ENCODE results near the gene ADCY2.

ADCY2 gene

DNA sequence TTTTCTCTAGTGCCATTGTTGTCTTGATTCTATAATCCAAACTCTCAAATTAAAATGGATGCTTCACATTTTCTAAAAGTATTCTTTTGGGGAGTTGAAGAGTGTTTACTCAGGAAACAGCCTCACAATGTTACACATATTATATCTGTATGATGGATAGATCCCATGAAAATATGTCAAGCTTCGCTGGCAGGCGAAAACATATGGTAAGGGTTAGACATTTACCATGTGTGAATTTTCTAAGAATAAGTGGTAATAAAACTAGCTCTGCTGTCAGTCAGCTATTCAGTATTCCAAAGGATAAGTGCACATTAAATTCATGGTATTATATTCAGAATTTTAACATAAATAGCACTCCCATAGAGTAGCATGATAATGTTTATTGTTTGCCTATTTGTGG is 13.3 kb upstream of the ADCY2 start:
- Histone ChIP-seq H4K91ac (ENCODE audit: low read length) (no peak overlapping the region), H2BK15ac (ENCODE audit: low read depth, poor library complexity, severe bottlenecking) (no peak overlapping the region), H2AFZ (ENCODE audit: low read depth, low read length) (no peak overlapping the region), H3K4me3 (ENCODE audit: insufficient read depth in 1 of 2, low read depth in 1 of 2, low read length in 2 of 2) (no peak overlapping the region), H4K8ac (ENCODE audit: low read length) (no peak overlapping the region), H3K18ac (ENCODE audit: low read depth in 1 of 2, low read length in 2 of 2) (no peak overlapping the region), H3K9me3 (ENCODE audit: control insufficient read depth, low read length) (no peaks in the 10 kb centered on the region), H3K23ac (ENCODE audit: low read length in 2 of 2) (no peak overlapping the region), H2BK5ac (ENCODE audit: low read depth, low read length, poor library complexity, severe bottlenecking) (no peak overlapping the region), H3K4me1 (ENCODE audit: control insufficient read depth, insufficient read depth, low read depth, low read length) (no peaks in the 10 kb centered on the region), H3K4me2 (ENCODE audit: low read length, poor library complexity, severe bottlenecking) (no peak overlapping the region), H2BK12ac (ENCODE audit: low read length in 2 of 2) (no peak overlapping the region), H3K27ac (ENCODE audit: low read length, poor library complexity, severe bottlenecking) (no peak overlapping the region), H3K27me3 (ENCODE audit: control insufficient read depth in 1 of 2, insufficient read depth in 1 of 2, low read length in 2 of 2) (no peaks in the 10 kb centered on the region), H2AK5ac (ENCODE audit: low read length, severe bottlenecking) (no peak overlapping the region), H3K36me3 (ENCODE audit: control insufficient read depth in 1 of 2, insufficient read depth in 2 of 2, low read depth in 1 of 2, low read length in 2 of 2) (no peaks in the 10 kb centered on the region), H3K79me1 (replicated peaks; ENCODE audit: low read length, poor library complexity, severe bottlenecking) (no peaks in the 10 kb centered on the region), H3K9ac (ENCODE audit: low read length) (no peak overlapping the region), H3K14ac (ENCODE audit: low read length in 2 of 2) (no peak overlapping the region), H2BK120ac (ENCODE audit: low read depth, low read length) (no peak overlapping the region), H3K4ac (ENCODE audit: low read depth in 1 of 2, low read length in 2 of 2) (no peak overlapping the region)
- DNase-seq = no peak
- 71% methylated on average over 2 of the region's 2 CpGs for WGBS

GRCh38 chr5:7385681-7386080 is 10.3 kb upstream of the ADCY2 start:
- no peaks in the 10 kb centered on the region for H3K79me1 ChIP-seq (replicated peaks; ENCODE audit: low read length, poor library complexity, severe bottlenecking)
- no peak overlapping the region for H3K4ac ChIP-seq (ENCODE audit: low read depth in 1 of 2, low read length in 2 of 2)
- H2AK5ac ChIP-seq (ENCODE audit: low read length, severe bottlenecking) = no peak overlapping the region
- no peaks in the 10 kb centered on the region for H3K36me3 ChIP-seq (ENCODE audit: control insufficient read depth in 1 of 2, insufficient read depth in 2 of 2, low read depth in 1 of 2, low read length in 2 of 2)
- no peak overlapping the region for H3K23ac ChIP-seq (ENCODE audit: low read length in 2 of 2)
- no peak overlapping the region for H3K27ac ChIP-seq (ENCODE audit: low read length, poor library complexity, severe bottlenecking)
- H3K4me1 ChIP-seq (ENCODE audit: control insufficient read depth, insufficient read depth, low read depth, low read length) = no peaks in the 10 kb centered on the region
- H2BK5ac ChIP-seq (ENCODE audit: low read depth, low read length, poor library complexity, severe bottlenecking) = no peak overlapping the region
- DNase-seq = no peak
- H3K9me3 ChIP-seq (ENCODE audit: control insufficient read depth, low read length) = no peaks in the 10 kb centered on the region
- H3K9ac ChIP-seq (ENCODE audit: low read length) = no peak overlapping the region
- no peak overlapping the region for H2BK15ac ChIP-seq (ENCODE audit: low read depth, poor library complexity, severe bottlenecking)
- H3K4me3 ChIP-seq (ENCODE audit: insufficient read depth in 1 of 2, low read depth in 1 of 2, low read length in 2 of 2) = no peak overlapping the region
- WGBS = 83% methylated on average over 5 of the region's 6 CpGs
- no peak overlapping the region for H3K14ac ChIP-seq (ENCODE audit: low read length in 2 of 2)
- no peak overlapping the region for H2BK120ac ChIP-seq (ENCODE audit: low read depth, low read length)
- H2BK12ac ChIP-seq (ENCODE audit: low read length in 2 of 2) = no peak overlapping the region
- H2AFZ ChIP-seq (ENCODE audit: low read depth, low read length) = no peak overlapping the region
- no peak overlapping the region for H4K8ac ChIP-seq (ENCODE audit: low read length)
- no peaks in the 10 kb centered on the region for H3K27me3 ChIP-seq (ENCODE audit: control insufficient read depth in 1 of 2, insufficient read depth in 1 of 2, low read length in 2 of 2)
- H3K18ac ChIP-seq (ENCODE audit: low read depth in 1 of 2, low read length in 2 of 2) = no peak overlapping the region
- no peak overlapping the region for H4K91ac ChIP-seq (ENCODE audit: low read length)
- no peak overlapping the region for H3K4me2 ChIP-seq (ENCODE audit: low read length, poor library complexity, severe bottlenecking)

DNA sequence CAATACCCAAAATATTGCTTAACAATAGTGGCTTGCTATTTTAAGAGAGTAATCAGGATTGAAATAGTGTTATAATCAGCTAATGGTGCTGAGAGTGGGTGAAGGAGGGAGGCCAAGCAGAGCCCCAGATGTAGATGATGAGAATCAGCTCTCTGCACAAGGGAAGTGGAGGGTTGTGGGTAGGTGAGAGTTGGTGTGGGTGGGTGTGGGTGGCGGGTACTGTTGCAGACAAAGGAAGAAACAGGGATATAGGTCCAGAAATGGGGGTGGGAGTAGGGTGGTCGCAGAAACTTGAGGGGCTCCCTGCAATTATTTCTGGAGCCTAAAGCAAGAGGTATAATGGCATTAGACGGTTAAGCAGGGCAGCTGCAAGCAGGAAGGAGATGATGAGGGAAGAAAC is 7.4 kb upstream of the ADCY2 start:
- H3K79me1 ChIP-seq (replicated peaks; ENCODE audit: low read length, poor library complexity, severe bottlenecking) = no peaks in the 10 kb centered on the region

GRCh38 chr5:7391215-7391614 is 4.7 kb upstream of the ADCY2 start:
- no peak overlapping the region for H2BK15ac ChIP-seq (ENCODE audit: low read depth, poor library complexity, severe bottlenecking)
- H2AK5ac ChIP-seq (ENCODE audit: low read length, severe bottlenecking) = no peak overlapping the region
- H3K4me3 ChIP-seq (ENCODE audit: insufficient read depth in 1 of 2, low read depth in 1 of 2, low read length in 2 of 2) = no peak overlapping the region
- H2BK12ac ChIP-seq (ENCODE audit: low read length in 2 of 2) = no peak overlapping the region
- H3K4me2 ChIP-seq (ENCODE audit: low read length, poor library complexity, severe bottlenecking) = no peak overlapping the region
- H3K79me1 ChIP-seq (replicated peaks; ENCODE audit: low read length, poor library complexity, severe bottlenecking) = no peaks in the 10 kb centered on the region
- no peak for DNase-seq
- H3K27ac ChIP-seq (ENCODE audit: low read length, poor library complexity, severe bottlenecking) = no peak overlapping the region
- H3K23ac ChIP-seq (ENCODE audit: low read length in 2 of 2) = no peak overlapping the region
- no peak overlapping the region for H4K91ac ChIP-seq (ENCODE audit: low read length)
- no peak overlapping the region for H3K4ac ChIP-seq (ENCODE audit: low read depth in 1 of 2, low read length in 2 of 2)
- no peak overlapping the region for H4K8ac ChIP-seq (ENCODE audit: low read length)
- H3K4me1 ChIP-seq (ENCODE audit: control insufficient read depth, insufficient read depth, low read depth, low read length) = peaks cover 11% of the 10 kb centered on the region
- H3K27me3 ChIP-seq (ENCODE audit: control insufficient read depth in 1 of 2, insufficient read depth in 1 of 2, low read length in 2 of 2) = peaks cover 20% of the 10 kb centered on the region in 2 experiments
- no peaks in the 10 kb centered on the region for H3K36me3 ChIP-seq (ENCODE audit: control insufficient read depth in 1 of 2, insufficient read depth in 2 of 2, low read depth in 1 of 2, low read length in 2 of 2)
- H3K14ac ChIP-seq (ENCODE audit: low read length in 2 of 2) = no peak overlapping the region
- no peak overlapping the region for H2BK5ac ChIP-seq (ENCODE audit: low read depth, low read length, poor library complexity, severe bottlenecking)
- WGBS = 74% methylated on average over 9 of the region's 9 CpGs
- H2AFZ ChIP-seq (ENCODE audit: low read depth, low read length) = no peak overlapping the region
- no peak overlapping the region for H2BK120ac ChIP-seq (ENCODE audit: low read depth, low read length)
- H3K9ac ChIP-seq (ENCODE audit: low read length) = no peak overlapping the region
- H3K9me3 ChIP-seq (ENCODE audit: control insufficient read depth, low read length) = no peaks in the 10 kb centered on the region
- no peak overlapping the region for H3K18ac ChIP-seq (ENCODE audit: low read depth in 1 of 2, low read length in 2 of 2)

More for the DNA sequence above, 7.4 kb upstream of the ADCY2 start:
- Histone ChIP-seq H3K27me3 (ENCODE audit: control insufficient read depth in 1 of 2, insufficient read depth in 1 of 2, low read length in 2 of 2) (peaks cover 0 to 2% of the 10 kb centered on the region in 2 experiments), H2BK12ac (ENCODE audit: low read length in 2 of 2) (no peak overlapping the region), H2BK120ac (ENCODE audit: low read depth, low read length) (no peak overlapping the region), H4K91ac (ENCODE audit: low read length) (no peak overlapping the region), H3K4me3 (ENCODE audit: insufficient read depth in 1 of 2, low read depth in 1 of 2, low read length in 2 of 2) (no peak overlapping the region), H2BK15ac (ENCODE audit: low read depth, poor library complexity, severe bottlenecking) (no peak overlapping the region), H3K9ac (ENCODE audit: low read length) (no peak overlapping the region), H3K9me3 (ENCODE audit: control insufficient read depth, low read length) (no peaks in the 10 kb centered on the region), H4K8ac (ENCODE audit: low read length) (no peak overlapping the region), H2AK5ac (ENCODE audit: low read length, severe bottlenecking) (no peak overlapping the region), H3K27ac (ENCODE audit: low read length, poor library complexity, severe bottlenecking) (no peak overlapping the region), H2AFZ (ENCODE audit: low read depth, low read length) (no peak overlapping the region), H3K4me2 (ENCODE audit: low read length, poor library complexity, severe bottlenecking) (no peak overlapping the region), H3K14ac (ENCODE audit: low read length in 2 of 2) (no peak overlapping the region), H3K23ac (ENCODE audit: low read length in 2 of 2) (no peak overlapping the region), H3K4me1 (ENCODE audit: control insufficient read depth, insufficient read depth, low read depth, low read length) (no peaks in the 10 kb centered on the region), H2BK5ac (ENCODE audit: low read depth, low read length, poor library complexity, severe bottlenecking) (no peak overlapping the region), H3K4ac (ENCODE audit: low read depth in 1 of 2, low read length in 2 of 2) (no peak overlapping the region), H3K36me3 (ENCODE audit: control insufficient read depth in 1 of 2, insufficient read depth in 2 of 2, low read depth in 1 of 2, low read length in 2 of 2) (no peaks in the 10 kb centered on the region), H3K18ac (ENCODE audit: low read depth in 1 of 2, low read length in 2 of 2) (no peak overlapping the region)
- 70% methylated on average over 3 of the region's 3 CpGs for WGBS
- DNase-seq = no peak
